ENCODE results near the gene GPR15LG.
"Not testable (repeated sequence)": the region's sequence is repeated elsewhere in the genome, so short reads cannot be mapped to it uniquely, and the experiment has no call there.

The GPR15LG gene

DNA sequence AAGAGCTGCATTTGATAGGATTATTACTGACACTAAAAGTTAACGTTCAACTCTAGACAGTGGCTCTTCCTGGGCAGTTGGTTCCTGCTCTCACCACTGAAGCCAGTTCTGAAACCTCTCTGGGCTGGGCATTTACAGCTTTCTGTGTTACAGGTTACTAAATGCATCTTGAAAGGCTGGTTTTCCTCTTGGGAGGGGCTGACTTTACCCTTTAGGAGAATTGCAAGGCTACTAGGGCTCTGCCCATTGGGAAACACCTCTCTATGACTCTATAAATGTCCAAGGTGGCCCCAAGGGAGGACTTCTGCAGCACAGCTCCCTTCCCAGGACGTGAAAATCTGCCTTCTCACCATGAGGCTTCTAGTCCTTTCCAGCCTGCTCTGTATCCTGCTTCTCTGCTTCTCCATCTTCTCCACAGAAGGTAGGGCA lies at the start of gene GPR15LG:
TSS of gene GPR15LG (plus strand) at position 301 of the 429 bp plus-strand sequence. CDS start at position 352, 51 bp downstream.
- peak within 1 kb of the TSS in 10 of 21 experiments; percentile 19 to 76 (median 58) for H3K27ac ChIP-seq

DNA sequence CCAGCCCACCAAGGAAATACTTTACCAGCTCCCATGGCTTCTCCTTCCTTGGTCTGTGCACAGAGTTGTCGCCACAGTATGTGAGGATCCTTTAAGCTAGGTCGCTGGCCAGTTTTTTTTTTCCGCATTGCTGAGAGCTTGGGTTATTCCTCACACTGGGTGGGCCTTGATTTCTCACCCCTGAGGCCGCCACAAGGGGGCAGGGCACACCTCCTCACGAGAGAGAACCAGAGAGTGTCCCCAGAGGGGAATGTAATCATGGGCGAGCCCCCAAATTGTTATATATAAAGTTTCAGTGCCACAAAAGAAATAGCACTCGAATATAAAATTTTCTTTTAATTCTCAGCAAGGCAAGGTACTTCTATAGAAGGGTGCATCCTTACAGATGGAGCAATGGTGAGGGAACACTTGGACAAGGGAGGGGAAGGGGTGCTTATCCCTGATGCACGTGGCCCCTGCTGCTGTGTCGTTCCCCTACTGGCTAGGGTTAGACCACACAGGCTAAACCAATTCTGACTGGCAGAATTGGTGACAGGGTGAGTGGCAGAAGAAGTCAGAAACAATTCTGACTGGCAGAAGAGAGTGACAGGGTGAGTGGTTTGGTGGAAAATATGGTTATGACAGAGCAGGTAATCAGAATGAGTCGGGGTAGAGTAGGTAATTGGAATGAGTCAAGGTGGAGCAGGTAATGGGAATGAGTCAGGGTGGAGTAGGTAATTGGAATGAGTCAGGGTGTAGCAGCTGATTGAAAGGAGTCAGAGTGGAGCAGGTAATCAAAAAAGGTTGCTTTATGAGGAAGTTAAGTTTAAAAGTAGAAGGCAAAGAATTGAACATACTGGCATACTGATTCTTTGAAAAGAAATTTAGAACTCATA lies 47.5 kb upstream of the GPR15LG start:
- not testable (repeated sequence) for H3K27ac ChIP-seq, H3K4me3 ChIP-seq

More for the DNA sequence above, at the start of gene GPR15LG:
- H3K4me3 ChIP-seq: no peak within 1 kb of the TSS

DNA sequence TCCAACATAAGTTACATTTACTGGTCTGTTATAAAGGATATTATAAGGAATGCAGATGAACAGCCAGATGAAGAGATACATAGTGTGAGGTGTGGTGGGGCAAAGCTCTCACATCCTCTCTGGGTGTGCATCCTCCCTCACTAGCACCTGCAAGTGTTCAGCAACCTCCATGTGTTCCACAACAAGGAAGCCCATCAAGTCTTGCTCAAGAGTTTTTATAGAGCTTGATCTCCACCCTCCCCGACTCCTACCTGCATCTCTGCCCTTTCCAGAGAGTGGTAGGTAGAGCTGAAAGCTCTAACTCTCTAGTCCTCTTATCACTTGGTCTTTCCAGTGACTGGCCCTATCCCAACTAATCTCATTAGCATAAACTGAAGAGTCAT lies 46.8 kb upstream of the GPR15LG start:
- Histone ChIP-seq H3K27ac (no peak overlapping the region), H3K4me3 (no peak overlapping the region)

DNA sequence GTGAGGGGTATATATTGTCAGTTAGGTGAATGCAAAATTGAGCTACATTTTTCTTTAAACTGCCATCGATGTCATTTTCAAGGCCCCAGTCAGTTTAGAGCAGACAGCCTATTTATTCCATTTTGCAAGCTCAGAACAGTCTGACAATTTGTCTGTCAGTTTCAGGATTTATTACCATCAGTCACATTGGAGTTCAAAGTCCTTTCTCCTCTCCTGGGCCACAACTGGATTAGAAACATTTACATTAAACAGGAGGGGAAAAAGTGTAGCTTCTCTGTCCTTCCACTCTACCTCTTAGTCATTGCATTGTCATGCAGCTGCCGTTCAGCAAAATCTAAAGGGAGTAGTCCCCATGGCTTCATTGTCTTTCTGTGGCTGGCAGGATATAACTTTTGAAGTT lies 37.8 kb upstream of the GPR15LG start:
- Histone ChIP-seq H3K4me3 (no peak overlapping the region), H3K27ac (no peak overlapping the region)

DNA sequence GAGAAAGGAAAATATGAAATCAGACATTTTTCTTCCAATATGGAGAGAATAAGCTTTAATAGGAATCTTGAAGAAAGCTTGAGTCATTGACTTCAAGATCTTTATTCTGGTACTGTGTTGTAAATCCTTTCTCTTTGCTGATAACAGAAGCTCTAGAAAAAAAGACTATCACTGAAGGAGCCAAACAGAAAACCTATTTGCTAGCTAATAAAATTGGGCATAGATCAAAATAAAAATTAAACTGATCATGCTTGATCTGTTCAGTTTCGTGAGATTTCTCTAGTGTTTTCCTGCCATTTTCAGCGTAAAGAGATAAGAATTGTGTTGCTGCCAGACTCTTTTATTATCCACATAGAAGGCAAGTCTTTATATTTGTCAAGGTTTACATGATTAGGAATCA lies 35.8 kb upstream of the GPR15LG start:
- Histone ChIP-seq H3K27ac (no peak overlapping the region), H3K4me3 (no peak overlapping the region)

DNA sequence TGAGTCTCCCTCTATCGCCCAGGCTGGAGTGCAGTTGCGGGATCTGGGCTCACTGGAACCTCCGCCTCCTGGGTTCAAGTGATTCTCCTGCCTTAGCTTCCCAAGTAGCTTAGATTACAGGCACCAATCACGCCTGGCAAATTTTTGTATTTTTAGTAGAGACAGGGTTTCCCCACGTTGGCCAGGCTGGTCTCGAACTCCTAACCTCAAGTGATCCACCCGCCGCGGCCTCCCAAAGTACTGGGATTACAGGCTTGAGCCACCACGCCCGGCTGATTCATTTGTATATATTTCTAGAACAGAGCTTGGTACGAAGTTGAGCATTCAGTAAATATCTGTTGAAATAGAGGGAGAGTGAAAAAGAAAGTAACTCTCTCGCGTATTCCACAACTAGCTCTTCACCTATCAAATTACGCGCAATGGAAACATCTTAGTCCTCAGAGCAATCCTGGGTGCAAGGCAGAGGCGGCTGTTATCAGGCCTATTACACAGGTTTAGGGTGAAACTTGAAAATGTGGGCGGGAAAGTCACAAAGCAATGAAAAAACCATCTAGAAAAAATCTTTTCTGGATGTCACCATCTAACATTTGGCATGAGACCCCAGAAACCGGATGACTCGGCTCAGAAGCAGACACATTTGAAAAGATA lies 35.0 kb upstream of the GPR15LG start:
- Histone ChIP-seq H3K4me3 (peak overlapping the region; percentile 37 to 98 (median 96)), H3K27ac (peak overlapping the region; percentile 64 to 99 (median 93))

DNA sequence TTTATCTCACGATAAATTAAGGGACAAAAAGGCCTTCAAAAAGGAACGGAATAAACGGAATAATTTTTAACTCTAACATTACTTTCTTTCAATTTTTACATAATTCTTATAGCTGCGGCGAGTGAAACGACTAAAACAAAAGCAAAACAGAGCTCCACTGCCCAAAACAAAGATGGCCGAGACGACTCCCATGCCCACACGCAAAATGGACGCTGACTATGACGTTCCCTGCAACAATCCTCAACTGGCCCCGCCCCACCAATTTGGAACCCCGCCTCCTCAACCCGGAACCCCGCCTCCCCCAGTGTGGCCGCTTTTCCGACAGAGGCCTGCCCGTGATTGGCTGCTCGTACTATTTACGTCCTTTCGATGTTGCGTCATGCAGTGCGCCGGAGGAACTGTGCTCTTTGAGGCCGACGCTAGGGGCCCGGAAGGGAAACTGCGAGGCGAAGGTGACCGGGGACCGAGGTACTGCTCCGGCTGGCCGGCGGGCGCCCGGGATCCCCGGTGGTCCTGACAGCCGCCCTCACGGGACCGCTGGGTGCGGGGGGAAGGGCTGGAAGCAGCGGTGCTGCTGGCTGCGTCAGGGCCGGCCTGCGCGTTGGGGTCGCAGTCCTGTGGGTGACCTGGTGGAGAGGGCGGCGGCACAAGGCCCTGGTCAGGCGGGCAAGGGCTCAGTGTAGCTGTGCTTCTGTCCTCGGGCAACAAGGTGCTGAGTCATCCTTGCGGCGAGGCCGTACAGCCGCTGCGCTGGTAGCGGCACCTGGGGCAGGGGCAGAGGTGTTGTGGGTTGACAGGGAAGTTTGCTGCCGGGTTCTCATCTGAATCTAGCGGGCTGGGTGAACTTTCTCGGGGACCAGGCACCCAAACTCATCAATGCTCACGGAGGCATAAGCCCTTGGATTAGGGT lies 34.2 kb upstream of the GPR15LG start, which contains the start of gene GHITM:
TSS of gene GHITM (plus strand) at position 384 of the 910 bp plus-strand sequence. CDS start 1,992 bp downstream, outside the sequence.
- H3K27ac ChIP-seq: peak within 1 kb of the TSS; percentile 73 to 99 (median 96)
- H3K4me3 ChIP-seq: peak within 1 kb of the TSS; percentile 94 to 99 (median 98)

DNA sequence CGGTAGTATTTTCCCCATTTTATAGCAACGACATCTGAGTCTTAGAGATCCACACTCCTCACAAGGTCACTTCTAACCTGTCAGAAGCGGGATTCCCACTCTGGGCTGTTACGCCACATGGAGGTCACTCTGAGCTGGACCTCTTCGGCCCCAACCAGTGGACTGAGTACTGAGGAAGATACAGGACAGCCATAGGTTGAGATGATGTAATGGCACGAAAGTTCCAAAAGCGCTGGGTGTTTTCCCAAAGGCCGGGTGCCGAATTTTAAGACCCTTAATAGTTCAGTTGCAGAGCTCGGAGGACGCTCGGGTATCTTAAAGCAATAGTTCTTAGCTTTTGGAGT lies 33.6 kb upstream of the GPR15LG start:
- H3K27ac ChIP-seq: peak overlapping the region; percentile 55 to 99 (median 96)
- peak overlapping the region; percentile 94 to 99 (median 98) for H3K4me3 ChIP-seq

DNA sequence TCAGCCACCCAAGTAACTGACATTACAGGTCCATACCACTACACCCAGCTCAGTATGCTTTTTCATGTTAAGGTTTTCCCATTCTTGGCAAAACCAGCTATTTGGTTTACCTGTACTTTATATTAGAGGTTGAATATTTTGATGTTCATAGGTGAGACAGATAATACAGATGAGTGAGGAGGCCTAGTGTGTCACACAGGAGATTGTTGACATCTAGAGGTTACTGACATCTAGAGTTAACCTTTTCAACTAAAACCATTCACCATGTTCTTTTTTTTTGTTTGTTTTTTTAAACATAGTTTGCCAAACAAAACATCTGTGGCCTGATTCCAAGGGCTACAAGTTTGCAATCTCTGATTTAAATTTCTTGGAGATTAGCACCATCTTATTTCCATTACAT lies 26.3 kb upstream of the GPR15LG start:
- H3K27ac ChIP-seq: no peak overlapping the region

DNA sequence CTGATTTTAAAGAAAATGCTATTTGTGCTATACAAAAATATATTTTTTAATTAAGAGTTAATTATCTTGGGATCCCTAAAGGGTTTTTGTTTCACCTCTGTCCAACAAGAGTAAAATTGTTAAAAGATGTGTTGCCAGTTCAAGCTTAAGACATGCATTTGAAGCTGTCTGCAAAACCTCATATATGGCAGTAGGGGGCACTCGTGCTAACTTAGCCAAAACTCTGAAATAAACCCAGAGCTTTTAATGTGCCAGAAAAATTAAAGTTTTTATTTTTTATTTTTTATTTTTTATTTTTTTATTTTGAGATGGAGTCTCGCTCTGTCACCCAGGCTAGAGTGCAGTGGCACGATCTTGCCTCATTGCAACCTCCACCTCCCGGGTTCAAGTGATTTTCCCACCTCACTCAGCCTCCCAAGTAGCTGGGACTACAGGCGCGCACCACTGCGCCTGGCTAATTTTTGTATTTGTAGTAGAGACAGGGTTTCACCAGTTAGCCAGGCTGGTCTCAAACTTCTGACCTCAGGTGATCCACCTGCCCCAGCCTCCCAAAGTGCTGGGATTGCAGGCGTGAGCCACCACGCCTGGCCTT lies 25.5 kb upstream of the GPR15LG start:
- H3K27ac ChIP-seq, H3K4me3 ChIP-seq: not testable (repeated sequence)

More for the DNA sequence above, 26.3 kb upstream of the GPR15LG start:
- no peak overlapping the region for H3K4me3 ChIP-seq

DNA sequence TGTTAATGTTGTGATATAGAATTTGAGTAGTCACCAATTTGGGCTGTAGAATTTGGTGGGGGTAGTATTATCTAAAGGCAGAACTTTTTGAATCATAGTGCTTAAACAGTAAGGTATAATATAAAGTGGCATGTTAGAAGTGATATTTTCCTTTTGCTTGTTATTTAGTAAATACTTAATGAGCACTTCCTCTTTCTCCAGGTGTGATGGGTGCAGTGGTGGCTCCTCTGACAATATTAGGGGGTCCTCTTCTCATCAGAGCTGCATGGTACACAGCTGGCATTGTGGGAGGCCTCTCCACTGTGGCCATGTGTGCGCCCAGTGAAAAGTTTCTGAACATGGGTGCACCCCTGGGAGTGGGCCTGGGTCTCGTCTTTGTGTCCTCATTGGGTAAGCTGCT lies 23.7 kb upstream of the GPR15LG start:
- Histone ChIP-seq H3K27ac (no peak overlapping the region), H3K4me3 (no peak overlapping the region)

DNA sequence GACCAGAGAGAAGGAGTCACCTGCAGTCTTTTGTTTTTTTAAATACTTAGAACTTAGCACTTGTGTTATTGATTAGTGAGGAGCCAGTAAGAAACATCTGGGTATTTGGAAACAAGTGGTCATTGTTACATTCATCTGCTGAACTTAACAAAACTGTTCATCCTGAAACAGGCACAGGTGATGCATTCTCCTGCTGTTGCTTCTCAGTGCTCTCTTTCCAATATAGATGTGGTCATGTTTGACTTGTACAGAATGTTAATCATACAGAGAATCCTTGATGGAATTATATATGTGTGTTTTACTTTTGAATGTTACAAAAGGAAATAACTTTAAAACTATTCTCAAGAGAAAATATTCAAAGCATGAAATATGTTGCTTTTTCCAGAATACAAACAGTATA lies 20.8 kb upstream of the GPR15LG start:
- Histone ChIP-seq H3K4me3 (no peak overlapping the region), H3K27ac (no peak overlapping the region)

DNA sequence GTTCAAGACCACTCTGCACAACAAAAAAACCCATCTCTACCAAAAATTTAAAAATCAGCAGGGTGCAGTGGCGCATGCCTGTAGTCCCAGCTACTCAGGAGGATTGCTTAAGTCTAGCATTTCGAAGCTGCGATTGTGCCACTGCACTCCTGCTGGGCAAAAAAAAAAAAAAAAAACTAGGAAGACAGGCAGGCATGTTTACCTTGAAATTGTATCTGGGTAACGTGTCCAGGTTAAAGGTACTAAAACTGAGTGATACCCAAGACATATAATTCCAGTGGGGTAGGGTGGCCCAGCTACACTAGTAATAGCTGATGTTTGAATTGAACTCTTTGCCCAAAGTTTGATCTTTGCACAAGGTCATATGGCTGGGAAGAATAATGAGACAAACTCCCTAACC lies 18.1 kb upstream of the GPR15LG start:
- no peak overlapping the region for H3K27ac ChIP-seq
- no peak overlapping the region for H3K4me3 ChIP-seq

DNA sequence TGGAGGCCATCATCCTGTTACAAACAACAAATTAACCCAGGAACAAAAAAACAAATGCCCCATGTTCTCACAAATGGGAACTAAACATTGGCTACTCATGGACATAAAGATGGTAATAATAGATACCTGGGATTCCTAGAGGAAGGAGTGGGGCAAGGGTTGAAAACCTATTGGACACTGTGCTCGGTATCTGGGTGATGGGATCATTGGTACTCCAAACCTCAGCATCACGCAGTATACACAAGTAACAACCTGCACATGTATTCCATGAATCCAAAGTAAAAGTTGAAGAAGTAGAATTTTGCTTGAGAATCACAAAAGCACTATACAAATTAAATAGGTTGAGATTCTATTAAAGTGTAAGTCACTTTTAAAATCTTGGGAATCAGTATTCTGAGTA lies 17.6 kb upstream of the GPR15LG start:
- H3K4me3 ChIP-seq: no peak overlapping the region
- H3K27ac ChIP-seq: no peak overlapping the region

DNA sequence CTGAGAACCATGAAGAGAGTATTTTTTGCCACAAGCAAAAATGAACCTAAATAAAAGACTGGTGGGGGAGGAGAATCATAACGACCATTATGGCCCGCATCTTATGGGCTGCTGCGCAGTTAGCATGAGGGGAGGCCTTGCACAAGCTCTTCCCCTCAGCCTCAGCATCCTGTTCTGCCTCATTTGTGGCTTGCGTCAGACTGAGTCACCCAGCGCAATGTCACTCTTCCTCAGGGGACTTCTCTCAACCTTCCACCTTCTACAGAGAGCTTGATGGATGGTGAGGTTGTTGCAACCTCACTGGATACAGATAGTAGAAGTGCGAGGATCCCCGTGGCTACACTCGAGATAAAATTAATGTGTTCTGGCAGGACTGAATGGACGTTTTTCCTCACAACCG lies 16.8 kb upstream of the GPR15LG start:
- H3K27ac ChIP-seq: no peak overlapping the region

DNA sequence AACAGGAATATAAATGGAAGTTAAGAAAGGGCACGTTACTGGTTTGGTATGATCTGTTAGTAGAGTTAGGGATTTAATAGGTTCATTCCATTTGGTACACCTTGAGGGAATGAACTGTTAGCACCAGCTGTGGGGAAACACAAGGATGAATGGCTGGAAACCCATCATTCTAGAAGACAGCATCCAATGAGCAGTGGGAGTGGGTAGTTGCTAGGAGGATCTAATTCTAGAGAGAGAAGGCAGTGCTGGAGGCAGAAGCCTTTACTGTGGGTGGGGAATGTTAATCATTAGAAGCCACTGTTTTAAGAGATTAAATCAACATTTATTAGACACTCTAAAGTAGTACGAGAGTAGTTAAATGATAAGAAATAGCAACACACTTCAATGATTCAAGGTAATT lies 15.5 kb upstream of the GPR15LG start:
- Histone ChIP-seq H3K27ac (no peak overlapping the region), H3K4me3 (no peak overlapping the region)

More for the DNA sequence above, 16.8 kb upstream of the GPR15LG start:
- no peak overlapping the region for H3K4me3 ChIP-seq

DNA sequence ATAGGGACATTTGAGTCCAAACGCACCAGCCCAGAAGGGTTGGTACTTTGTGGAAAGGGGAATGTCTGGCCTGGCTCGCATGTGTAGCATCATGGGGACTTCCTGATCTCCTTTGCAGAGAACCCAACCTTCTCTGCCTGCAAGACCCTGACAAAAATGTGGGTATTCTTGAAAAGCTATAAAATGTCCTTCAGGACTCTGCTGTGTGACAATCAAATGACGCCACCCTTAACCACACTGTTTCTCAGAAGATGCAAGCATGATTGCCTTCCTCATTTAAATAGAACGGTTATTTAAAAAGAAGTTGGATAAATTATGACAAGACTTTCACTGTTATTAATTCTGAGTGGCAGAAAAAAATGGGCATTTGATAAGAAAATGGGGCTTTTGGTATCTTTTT lies 15.1 kb upstream of the GPR15LG start:
- peak overlapping the region in 3 of 21 experiments; percentile 32 to 43 (median 38) for H3K27ac ChIP-seq

DNA sequence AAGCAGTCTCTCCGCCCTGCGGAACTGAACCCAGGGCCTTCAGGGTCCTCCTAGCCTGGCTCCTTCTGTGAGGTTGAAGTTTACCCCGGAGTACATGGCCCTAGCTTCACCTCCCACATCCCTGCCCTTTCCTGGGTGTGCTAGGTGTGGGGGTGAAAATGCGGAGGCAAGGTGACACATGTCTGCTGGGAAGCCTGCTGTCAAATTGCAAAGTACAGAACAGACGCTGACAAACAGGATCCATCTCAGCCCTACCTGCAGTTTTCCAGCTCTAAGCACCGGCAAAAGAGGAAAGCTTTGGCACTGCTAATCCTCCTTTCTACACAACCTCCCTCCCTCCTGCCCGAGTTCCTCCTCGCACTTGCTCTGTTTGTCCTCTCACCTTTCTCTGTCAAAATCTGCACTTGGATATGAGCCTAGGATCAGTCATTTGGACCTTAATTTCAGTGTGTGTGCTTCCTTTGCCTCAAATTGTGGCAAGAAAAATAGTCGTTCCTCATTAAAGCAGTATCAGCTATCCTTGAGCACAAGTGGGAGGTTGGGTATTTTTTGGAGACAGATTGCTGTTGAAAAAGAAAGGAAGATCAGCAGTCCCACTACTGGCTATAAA lies 14.4 kb upstream of the GPR15LG start:
- peak overlapping the region in 10 of 21 experiments; percentile 2 to 60 (median 40) for H3K27ac ChIP-seq
- H3K4me3 ChIP-seq: no peak overlapping the region

More for the DNA sequence above, 15.1 kb upstream of the GPR15LG start:
- no peak overlapping the region for H3K4me3 ChIP-seq
